ENCODE data around the gene LAIR2.
A peak's percentile ranks its signal among the peaks of the same experiment; 100 is the strongest.
"Not testable (repeated sequence)": the region's sequence is repeated elsewhere in the genome, so short reads cannot be mapped to it uniquely, and the experiment has no call there.

LAIR2 gene

GRCh38 chr19:54493967-54494585, 8.6 kb upstream of the LAIR2 start:
- no peak for DNase-seq (ENCODE audit: low read depth in 3 of 3)

- not testable (repeated sequence) for DNase-seq (ENCODE audit: low read depth in 3 of 3)
Observed at GRCh38 chr19:54495284-54495683, 7.3 kb upstream of the LAIR2 start.

GRCh38 chr19:54497747-54498450, 4.7 kb upstream of the LAIR2 start:
- DNase-seq (ENCODE audit: low read depth in 3 of 3), result not testable (repeated sequence)

GRCh38 chr19:54498451-54498772, 4.2 kb upstream of the LAIR2 start:
- DNase-seq (ENCODE audit: low read depth in 3 of 3), result not testable (repeated sequence)

GRCh38 chr19:54505542-54505941, 2.9 kb downstream of the LAIR2 start:
- DNase-seq (ENCODE audit: low read depth in 3 of 3), result not testable (repeated sequence)

GRCh38 chr19:54506079-54506478, 3.4 kb downstream of the LAIR2 start:
- no peak for DNase-seq (ENCODE audit: low read depth in 3 of 3)

- DNase-seq (ENCODE audit: low read depth in 3 of 3), result not testable (repeated sequence)
Observed at GRCh38 chr19:54507038-54507717, 4.5 kb downstream of the LAIR2 start.

GRCh38 chr19:54507824-54508223, 5.2 kb downstream of the LAIR2 start:
- no peak for DNase-seq (ENCODE audit: low read depth in 3 of 3)

GRCh38 chr19:54508487-54508886, 5.9 kb downstream of the LAIR2 start:
- DNase-seq (ENCODE audit: low read depth in 3 of 3), result not testable (repeated sequence)

- DNase-seq (ENCODE audit: low read depth in 3 of 3), result not testable (repeated sequence)
Observed at GRCh38 chr19:54509200-54509940, 6.7 kb downstream of the LAIR2 start.

- no peak for DNase-seq (ENCODE audit: low read depth in 3 of 3)
Observed at GRCh38 chr19:54515156-54515555, 12.5 kb downstream of the LAIR2 start.

- peak in 1 of 3 experiments; percentile 35 for DNase-seq (ENCODE audit: low read depth in 3 of 3)
Observed at GRCh38 chr19:54517483-54517882, 14.9 kb downstream of the LAIR2 start.

GRCh38 chr19:54518844-54519243, 16.2 kb downstream of the LAIR2 start:
- DNase-seq (ENCODE audit: low read depth in 3 of 3), result no peak

GRCh38 chr19:54521022-54521859, 18.6 kb downstream of the LAIR2 start:
- DNase-seq (ENCODE audit: low read depth in 3 of 3), result no peak

GRCh38 chr19:54521860-54522513, 19.4 kb downstream of the LAIR2 start:
- DNase-seq (ENCODE audit: low read depth in 3 of 3), result no peak

GRCh38 chr19:54523403-54523802, 20.8 kb downstream of the LAIR2 start:
- DNase-seq (ENCODE audit: low read depth in 3 of 3), result peak in 1 of 3 experiments; percentile 11

GRCh38 chr19:54525636-54526035, 23.0 kb downstream of the LAIR2 start:
- no peak for DNase-seq (ENCODE audit: low read depth in 3 of 3)

- no peak for DNase-seq (ENCODE audit: low read depth in 3 of 3)
Observed at GRCh38 chr19:54526972-54527371, 24.3 kb downstream of the LAIR2 start.

- no peak for DNase-seq (ENCODE audit: low read depth in 3 of 3)
Observed at GRCh38 chr19:54530866-54531265, 28.2 kb downstream of the LAIR2 start.

- no peak for DNase-seq (ENCODE audit: low read depth in 3 of 3)
Observed at GRCh38 chr19:54532528-54532927, 29.9 kb downstream of the LAIR2 start.

GRCh38 chr19:54533476-54533875, 30.8 kb downstream of the LAIR2 start:
- DNase-seq (ENCODE audit: low read depth in 3 of 3), result no peak

All from stimulated activated CD4-positive, alpha-beta T cell treated with anti-CD3 and anti-CD28 coated beads, TNF-alpha, amount 100 ng/mL, for 4 hours (primary cell).